GM19193 (cell line): ENCODE results near the gene BCL7C.
A peak's percentile ranks its signal among the peaks of the same experiment; 100 is the strongest.

Source experiments
- POLR2A ChIP-seq: IDR thresholded peaks from 4 replicates; pipeline ENCODE4 v1.6.1; 2011; ENCODE audit not compliant: insufficient read depth, insufficient read length; ENCODE audit errors: extremely low read depth

The BCL7C gene

DNA sequence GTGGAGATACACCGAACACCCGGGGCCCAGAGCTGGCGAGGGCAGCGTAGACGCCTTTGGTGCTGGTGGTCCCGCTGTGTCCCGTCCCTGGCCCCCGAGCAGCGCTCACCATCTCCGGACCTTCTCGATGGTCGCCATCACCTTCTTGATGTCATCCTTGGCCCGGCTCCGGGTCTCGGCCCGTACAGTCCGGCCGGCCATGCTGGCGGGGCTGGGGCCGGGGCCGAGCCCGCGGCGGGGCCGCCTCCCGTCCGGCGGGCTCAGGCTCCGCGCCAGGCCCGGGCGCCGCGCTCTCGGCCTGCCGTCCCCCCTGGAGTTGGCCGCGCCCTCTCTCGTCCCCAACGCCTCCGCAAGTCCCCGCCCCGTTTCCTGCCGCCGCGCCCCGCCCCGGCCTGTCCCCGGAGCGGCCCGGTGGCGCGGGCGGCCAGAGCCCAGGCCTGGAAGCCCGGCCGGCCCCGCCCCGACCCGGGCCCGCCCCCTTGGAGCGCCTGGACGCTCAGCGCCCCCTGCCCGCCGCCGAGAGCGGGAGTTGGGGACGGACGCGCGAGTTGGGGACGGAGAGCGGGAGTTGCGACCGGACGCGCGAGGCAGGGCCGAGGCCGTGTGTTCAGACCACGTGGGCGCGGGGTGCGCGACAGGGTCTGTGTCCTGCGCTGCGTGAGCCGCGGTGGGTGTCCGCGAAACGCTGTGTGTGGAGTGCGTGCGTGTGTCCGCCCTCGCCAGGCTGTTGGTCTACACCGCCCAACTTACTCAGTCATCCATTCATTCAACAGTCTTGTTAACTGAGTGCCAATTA lies at the start of gene BCL7C:
Gene BCL7C (minus strand): TSS at position 334 of the 796 bp plus-strand sequence. CDS start 133 bp downstream, at position 201.
- peak; percentile 80 for TF ChIP-seq POLR2A

DNA sequence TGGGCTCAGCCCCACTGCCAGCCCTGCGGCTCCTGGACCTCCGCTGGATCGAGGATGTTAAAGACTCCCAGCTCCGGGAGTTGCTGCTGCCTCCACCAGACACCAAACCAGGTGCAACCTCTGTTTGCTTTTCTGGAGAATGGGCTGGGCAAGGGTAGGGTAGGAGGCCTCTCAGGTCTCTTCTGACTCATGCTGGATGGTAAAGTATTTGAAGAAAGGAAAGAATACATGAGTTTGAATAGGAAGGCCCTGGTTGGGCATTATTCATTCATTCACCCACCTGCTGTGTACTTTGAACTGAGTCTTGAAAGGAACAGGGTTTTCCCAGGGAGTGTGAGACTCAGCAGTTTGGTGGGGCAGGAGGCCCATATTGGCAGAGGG lies 48.5 kb upstream of the BCL7C start:
- TF ChIP-seq POLR2A = no peak

DNA sequence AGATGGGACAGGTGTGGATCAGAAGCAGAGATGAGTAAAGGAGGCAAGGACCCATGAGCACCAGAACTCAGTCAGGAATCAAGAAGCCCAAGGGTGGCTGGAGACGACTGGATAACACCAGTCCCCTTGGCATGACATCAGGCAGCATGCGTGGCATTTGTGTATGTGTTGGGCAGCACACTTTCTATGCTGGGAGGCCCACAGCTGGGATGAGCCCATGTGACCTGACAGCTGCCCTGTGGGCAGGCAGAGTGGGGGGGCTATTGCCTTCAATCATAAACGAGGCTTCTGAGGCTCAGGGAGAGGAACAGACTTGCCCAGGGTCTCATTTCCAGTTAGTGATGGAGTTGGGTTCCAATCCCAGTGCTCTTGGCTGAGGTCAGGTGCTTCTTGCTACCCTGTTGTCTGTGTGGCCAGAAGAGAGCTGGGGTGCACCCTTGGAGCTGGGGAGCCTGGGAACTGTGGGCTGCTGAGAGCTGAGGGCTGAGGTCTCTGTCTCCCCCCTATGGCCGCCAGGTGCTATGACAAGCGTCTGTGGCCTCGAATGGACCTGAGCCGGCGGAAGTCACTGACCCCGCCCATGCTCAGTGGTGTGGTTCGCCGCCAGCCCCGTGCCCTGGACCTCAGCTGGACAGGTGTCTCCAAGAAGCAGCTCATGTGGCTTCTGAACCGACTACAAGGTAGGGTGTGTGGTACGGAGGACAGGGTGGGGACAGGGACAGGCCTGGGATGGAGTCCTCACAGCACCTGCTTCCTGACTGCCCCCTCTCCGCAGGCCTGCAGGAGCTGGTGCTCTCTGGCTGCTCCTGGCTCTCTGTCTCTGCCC lies 47.9 kb upstream of the BCL7C start:
- TF ChIP-seq POLR2A = no peak

DNA sequence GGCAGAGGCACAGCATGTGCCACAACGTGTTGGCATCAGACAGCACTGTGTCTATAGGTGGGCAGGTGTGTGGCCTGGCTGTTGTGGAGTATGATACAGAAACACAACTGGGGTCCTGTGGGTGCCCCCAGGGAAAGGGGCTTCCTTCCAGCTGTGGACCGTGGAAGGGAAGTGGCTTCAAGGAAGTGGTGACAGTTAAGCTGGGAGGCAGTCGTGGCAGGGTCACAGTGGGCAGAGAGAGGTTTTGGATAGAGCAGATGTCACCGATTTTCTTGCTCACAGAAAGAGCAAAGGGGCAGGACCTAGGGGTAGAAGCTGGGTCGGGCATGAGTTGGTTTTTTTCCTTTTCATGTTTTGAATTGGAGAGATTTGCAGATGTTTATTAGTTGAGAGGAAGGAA lies 43.8 kb upstream of the BCL7C start:
- TF ChIP-seq POLR2A = no peak

DNA sequence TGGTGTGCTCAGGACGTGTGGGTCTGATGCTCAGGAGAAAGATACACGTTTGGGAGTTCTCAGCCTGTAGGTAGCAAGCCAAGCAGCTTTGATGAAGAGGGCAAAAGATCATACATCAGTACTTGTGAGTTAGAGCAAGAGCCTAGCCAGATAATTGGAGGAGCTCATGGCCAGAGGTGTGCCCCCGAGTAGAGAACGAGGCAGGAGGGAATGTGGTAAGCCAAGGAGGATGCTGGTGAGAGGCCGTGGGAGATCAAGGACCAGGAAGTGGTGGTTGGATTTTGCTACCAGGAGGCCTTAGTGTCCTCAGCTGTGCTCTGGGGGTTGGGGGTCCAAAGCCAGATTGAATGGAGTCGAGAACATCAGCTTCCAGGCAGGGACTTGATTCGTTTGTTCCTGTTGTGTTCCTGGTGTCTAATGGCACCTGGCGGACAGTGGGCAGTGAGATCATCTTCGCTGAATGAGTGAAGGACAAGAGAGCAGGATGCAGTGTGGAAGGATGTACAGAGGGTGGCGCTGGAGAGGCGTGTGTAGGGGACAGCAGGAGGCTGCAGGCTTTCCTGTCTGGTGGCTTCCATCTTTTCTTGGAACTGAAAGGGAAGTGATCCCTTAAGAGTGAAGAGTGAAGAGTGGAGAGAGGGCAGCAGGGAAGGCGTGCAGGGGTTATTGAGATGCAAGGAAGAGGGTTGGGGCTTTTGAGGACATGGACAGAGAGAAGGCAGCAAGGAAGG lies 41.1 kb upstream of the BCL7C start:
- TF ChIP-seq POLR2A = no peak

DNA sequence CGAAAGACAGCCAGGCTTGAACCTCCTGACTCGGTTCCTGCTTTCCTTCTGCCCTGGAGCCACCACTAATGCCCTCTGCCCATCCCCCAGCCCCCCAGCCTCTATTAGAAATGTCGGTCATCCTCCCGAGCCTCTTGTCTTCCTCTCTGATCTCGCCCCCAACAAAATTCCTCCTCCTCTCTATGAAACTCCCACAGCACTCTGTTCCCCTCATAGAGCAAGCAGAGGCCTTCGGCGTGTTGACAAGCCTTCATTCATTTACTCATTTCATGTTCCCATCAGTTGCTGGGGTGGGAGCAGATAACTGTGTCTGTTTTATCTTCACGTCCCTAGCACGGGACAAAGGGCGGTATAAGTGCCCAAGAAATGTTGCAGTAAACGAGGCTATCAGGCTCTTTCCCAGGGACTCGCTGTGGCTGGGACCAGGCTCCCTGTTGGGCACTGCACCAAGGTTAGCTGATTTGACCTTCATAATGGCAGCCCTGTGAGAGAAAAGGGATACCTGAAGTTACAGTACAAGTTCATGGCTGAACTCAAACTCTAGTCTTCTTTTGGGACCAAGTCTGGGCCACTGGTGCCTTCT lies 37.3 kb upstream of the BCL7C start:
- no peak for TF ChIP-seq POLR2A

DNA sequence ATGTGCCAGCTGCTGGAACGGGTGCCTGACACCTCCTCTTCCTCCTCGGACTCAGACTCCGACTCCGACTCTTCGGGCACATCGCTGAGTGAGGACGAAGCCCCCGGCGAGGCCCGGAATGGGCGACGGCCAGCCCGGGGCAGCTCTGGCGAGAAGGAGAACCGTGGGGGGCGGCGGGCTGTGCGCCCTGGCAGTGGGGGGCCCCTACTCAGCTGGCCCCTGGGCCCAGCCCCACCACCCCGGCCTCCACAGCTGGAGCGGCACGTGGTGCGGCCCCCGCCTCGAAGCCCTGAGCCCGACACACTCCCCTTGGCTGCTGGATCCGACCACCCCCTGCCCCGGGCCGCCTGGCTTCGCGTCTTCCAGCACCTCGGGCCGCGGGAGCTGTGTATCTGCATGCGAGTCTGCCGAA lies 36.3 kb upstream of the BCL7C start:
- no peak for TF ChIP-seq POLR2A

DNA sequence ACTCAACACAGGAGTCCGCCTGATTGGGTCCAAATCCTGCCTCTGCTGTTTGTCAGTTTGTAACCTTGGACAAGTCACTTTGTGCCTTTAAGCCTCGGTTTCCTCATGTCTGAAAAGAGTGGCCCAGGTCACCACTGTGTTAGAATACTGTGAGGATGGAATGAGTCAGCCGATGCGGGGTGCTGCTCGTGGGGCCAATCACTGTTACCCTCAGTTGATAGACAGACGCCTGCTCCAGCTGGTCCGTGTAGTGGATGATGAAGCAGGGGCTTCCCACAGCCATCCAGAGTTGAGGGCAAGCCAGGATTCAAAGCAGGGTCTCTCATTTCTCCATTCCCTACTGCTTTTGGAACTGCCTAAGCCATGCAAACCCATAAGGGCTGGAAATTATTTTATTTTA lies 35.3 kb upstream of the BCL7C start:
- TF ChIP-seq POLR2A = no peak

DNA sequence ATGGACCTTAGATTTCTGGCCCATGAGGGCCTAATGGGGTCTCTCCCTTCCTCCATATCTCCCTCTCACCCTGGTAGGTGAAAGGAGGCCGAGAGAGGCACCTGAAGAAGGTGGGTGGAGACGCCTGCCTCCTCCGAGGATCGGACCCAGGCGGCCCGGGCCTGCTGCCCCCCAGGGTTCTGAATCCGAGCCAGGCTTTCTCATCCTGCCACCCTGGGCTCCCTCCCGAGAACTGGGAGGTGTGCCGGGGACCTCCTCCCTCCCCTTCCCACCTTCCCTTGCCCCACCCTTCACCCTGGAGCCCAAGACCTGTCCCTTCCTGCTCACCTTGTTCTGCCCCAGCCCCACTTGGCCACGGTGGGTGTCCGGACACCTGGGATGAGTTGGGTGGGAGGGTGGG lies 34.5 kb upstream of the BCL7C start:
- no peak for TF ChIP-seq POLR2A

DNA sequence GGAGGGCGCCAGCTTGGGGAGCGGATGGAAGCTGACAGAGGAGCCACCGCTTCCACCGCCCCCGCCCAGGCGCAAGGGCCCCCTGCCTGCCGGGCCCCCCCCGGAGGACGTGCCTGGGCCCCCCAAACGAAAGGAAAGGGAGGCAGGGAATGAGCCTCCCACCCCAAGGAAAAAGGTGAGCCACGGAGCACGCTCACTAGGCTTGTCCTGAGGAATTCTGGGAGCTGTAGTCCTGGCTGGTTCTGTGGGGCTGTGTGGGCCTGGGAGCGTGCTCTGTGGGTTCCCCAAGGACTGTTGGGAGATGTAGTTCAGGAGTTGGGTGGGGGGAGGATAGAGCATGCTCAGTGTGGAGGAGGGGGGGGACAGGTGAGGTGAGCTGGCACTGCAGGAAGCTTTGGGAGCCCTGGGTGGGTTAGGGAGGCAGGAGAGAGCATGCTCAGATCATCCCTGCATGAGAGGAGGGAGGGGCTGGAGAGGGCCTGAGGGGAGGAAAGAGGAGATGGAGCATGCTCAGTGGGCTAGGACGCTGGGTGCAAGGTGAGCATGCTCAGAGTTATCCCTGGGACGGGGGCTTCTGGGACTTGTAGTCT lies 34.0 kb upstream of the BCL7C start:
- TF ChIP-seq POLR2A = no peak

DNA sequence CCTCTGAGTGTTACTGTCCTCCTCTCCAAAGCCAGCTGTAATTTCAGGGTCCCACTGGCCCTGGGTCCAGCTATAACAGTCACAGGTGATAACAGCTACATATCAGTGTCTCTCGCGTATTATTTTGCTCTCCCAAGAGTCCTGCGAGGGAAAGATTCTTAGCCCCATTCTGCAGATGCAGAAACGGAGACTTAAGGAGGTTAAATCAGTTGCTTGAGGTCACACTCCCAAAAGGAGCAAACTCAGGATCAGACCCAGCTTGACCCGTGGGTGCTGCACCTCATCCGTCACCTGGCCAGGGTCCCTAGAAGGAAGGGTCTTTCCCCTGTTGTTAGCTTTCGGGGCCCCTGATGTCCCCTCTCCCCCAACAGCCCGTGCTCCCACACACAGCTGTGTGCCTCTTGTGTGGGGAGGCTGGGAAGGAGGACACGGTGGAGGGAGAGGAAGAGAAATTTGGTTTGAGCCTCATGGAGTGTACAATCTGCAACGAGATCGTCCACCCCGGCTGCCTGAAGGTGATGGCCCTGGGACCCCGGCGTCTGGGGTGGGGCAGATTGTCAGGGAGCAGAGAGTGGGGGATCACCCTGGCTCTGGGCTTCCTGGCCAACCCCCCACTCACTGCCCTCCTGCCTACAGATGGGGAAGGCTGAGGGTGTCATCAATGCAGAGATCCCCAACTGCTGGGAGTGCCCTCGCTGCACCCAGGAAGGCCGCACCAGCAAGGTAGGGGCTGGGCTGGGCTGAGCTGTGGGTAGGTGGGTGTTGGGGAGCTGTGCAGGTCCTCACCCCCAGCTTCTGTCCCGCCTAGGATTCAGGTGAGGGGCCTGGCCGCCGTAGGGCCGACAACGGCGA lies 33.3 kb upstream of the BCL7C start:
- TF ChIP-seq POLR2A = no peak

DNA sequence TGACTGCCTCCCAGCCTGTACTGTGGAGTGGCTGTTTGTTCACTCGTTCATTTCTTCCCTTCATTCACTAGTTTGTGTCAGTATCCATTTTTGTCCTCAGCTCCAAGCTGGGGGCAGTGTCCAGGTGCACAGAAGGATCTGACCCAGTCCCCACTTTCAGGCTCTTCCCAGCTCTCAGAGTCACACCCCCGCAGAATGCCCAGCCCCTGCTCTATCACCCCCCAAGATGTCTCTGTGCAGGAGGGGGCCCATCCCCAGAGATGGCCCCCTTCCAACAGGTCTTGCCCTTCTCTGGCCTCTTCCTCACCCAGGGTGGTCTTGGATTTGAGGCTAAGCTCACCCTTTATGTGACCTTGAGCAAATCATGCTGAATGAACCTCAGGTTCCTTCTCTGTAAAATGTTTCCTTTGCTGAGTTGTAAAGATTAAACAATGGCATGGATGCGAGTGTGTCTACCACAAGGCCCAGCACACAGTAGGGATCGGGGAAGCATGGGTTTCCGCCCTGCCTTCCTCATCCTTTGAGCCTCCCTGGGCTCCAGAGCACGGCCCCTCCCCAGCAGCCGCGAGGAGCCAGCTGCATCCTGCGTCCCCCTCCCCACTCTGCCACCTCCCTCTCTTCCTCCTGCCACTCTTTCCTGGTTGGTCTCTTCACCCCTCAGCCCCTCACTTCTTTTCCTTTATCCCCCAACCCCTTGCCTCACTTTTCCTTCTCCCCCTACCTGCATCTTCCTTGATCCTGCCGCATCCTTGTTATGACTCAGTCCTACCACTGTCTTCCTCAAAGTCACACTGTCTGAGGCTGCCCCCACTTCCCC lies 32.3 kb upstream of the BCL7C start:
- no peak for TF ChIP-seq POLR2A

DNA sequence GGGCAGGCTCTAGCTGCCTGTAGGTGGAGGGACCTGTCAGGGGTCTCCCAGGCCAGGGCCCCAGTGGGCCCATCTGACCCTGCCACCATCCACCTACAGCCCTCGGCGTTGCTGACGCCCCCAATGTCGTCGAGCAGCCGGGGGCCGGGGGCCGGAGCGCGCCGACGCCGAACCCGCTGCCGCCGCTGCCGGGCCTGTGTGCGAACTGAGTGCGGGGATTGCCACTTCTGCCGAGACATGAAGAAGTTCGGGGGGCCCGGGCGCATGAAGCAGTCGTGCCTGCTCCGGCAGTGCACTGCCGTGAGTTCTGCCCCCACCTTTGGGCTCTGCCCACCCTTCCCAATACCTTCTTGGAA lies 31.7 kb upstream of the BCL7C start:
- no peak for TF ChIP-seq POLR2A
